ENCODE data around the gene ATXN10. TPM values are rescaled to one million over a fixed set of nuclear protein-coding genes. Genes with fewer than 3 reads are reported as not detected.

ATXN10 gene
- total and polyA plus RNA-seq, 2 donors (not counting 1 experiment from before 2014, with no cell fraction given), result 52.3 to 95.5 TPM

GRCh38 chr22:45836418-45837169 lies 165.0 kb downstream of the ATXN10 start:
- Mint-ChIP-seq H3K27me3 (no peaks in the 10 kb centered on the region), H3K27ac (no peak overlapping the region)

More at GRCh38 chr22:45836418-45837169, 165.0 kb downstream of the ATXN10 start:
- no peak overlapping the region for H3K4me3 ChIP-seq (ENCODE audit: control extremely low read depth in 1 of 5, extremely low read depth in 1 of 5, insufficient read depth in 1 of 5, low read depth in 2 of 5, low read length in 4 of 5)
- no peaks in the 10 kb centered on the region for H3K79me2 ChIP-seq (ENCODE audit: control insufficient read depth, insufficient read depth, low read length)
- no peak overlapping the region for H3K4me2 ChIP-seq (replicated peaks; ENCODE audit: low read depth, low read length, poor library complexity, severe bottlenecking)
- TF ChIP-seq EZH2 (IDR thresholded peaks at IDR 0.05; ENCODE audit: borderline replicate concordance, insufficient read depth, low read depth, low read length, poor library complexity, severe bottlenecking), result no peak
- no peak for TF ChIP-seq CTCF (IDR thresholded peaks at IDR 0.05)
- H3K27ac ChIP-seq (ENCODE audit: low read length in 2 of 2), result no peak overlapping the region
- no peaks in the 10 kb centered on the region for H4K20me1 ChIP-seq (ENCODE audit: control insufficient read depth, insufficient read depth, low read length, poor library complexity, severe bottlenecking)
- POLR2A ChIA-PET, result no interaction called here
- no peak overlapping the region for H3K9ac ChIP-seq (ENCODE audit: low read length)
- 100% methylated on average over 2 of the region's 8 CpGs for WGBS (ENCODE audit: insufficient coverage)
- intact Hi-C loops (cut with micrococcal nuclease), result no loop called here
- ATAC-seq (ENCODE audit: low read depth) (no peak), DNase-seq (no peak)
- H3K9me3 ChIP-seq (ENCODE audit: control extremely low read depth in 1 of 3, control insufficient read depth in 2 of 3, insufficient read depth in 1 of 3, low read length in 2 of 3), result no peaks in the 10 kb centered on the region
- H3K27me3 ChIP-seq (replicated peaks in 1 of 4; ENCODE audit: control extremely low read depth in 1 of 4, control insufficient read depth in 3 of 4, insufficient read depth in 4 of 4, low read length in 3 of 4), result no peaks in the 10 kb centered on the region
- no peaks in the 10 kb centered on the region for H3K4me1 Mint-ChIP-seq
- CTCF ChIA-PET, result no interaction called here
- H3K9me3 Mint-ChIP-seq (ENCODE audit: insufficient read depth), result no peaks in the 10 kb centered on the region
- peaks cover 0 to 10% of the 10 kb centered on the region in 2 experiments for H3K36me3 ChIP-seq (replicated peaks in 1 of 2; ENCODE audit: control extremely low read depth in 1 of 2, control insufficient read depth in 1 of 2, extremely low read depth in 1 of 2, insufficient read depth in 2 of 2, low read length in 1 of 2)
- no peak overlapping the region for H3K4me3 Mint-ChIP-seq
- H3K4me1 ChIP-seq (ENCODE audit: control insufficient read depth in 2 of 2, insufficient read depth in 2 of 2, low read length in 2 of 2), result no peaks in the 10 kb centered on the region
- H2AFZ ChIP-seq (ENCODE audit: insufficient read depth, low read depth, low read length, poor library complexity, severe bottlenecking), result no peak overlapping the region
